Smooth muscle cell (in vitro differentiated cells): ENCODE results near the gene ENKUR. TPM values are rescaled to one million over a fixed set of nuclear protein-coding genes. Genes with fewer than 3 reads are reported as not detected.

Source experiments
- DNase-seq: peaks from one replicate; lab custom pipeline; 2025; ENCODE audit not compliant: unreplicated experiment; lab: John Stamatoyannopoulos, UW
- H2AFZ ChIP-seq: fragments of 200-600 bp; sonication (generic); 2 replicates; pipeline ENCODE4 v1.6.0; 2016; ENCODE audit warnings: antibody characterized with exemption, low read depth, mild to moderate bottlenecking
- H3F3A ChIP-seq: fragments of 200-600 bp; sonication (generic); 2 replicates; pipeline ENCODE4 v1.6.0; 2017; ENCODE audit warnings: antibody characterized with exemption, low read depth
- H3K27ac ChIP-seq: fragments of 200-600 bp; sonication (generic); 2 replicates; pipeline ENCODE4 v1.5.1; 2016; ENCODE audit warnings: low read depth, mild to moderate bottlenecking
- H3K27me3 ChIP-seq: fragments of 200-600 bp; sonication (generic); 2 replicates; pipeline ENCODE4 v1.6.1; 2016; ENCODE audit warnings: low read depth, mild to moderate bottlenecking
- H3K36me3 ChIP-seq: fragments of 200-600 bp; sonication (generic); 2 replicates; pipeline ENCODE4 v1.5.1; 2016; ENCODE audit warnings: low read depth
- H3K4me1 ChIP-seq: fragments of 200-600 bp; sonication (generic); 2 replicates; pipeline ENCODE4 v1.5.1; 2016; ENCODE audit warnings: low read depth
- H3K4me2 ChIP-seq: fragments of 200-600 bp; sonication (generic); 2 replicates; pipeline ENCODE4 v1.6.0; 2016; ENCODE audit warnings: mild to moderate bottlenecking
- H3K4me3 ChIP-seq: fragments of 200-600 bp; sonication (generic); 2 replicates; pipeline ENCODE4 v1.5.1; 2016; ENCODE audit warnings: mild to moderate bottlenecking
- H3K79me2 ChIP-seq: fragments of 200-600 bp; sonication (generic); 2 replicates; pipeline ENCODE4 v1.6.0; 2016; ENCODE audit warnings: low read depth, mild to moderate bottlenecking
- H3K9ac ChIP-seq: fragments of 200-600 bp; sonication (generic); 2 replicates; pipeline ENCODE4 v1.6.0; 2016; ENCODE audit warnings: low read depth
- H3K9me3 ChIP-seq: fragments of 200-600 bp; sonication (generic); replicated peaks from 2 replicates; pipeline ENCODE4 v1.5.1; 2016; ENCODE audit warnings: low read depth
- H4K20me1 ChIP-seq: fragments of 200-600 bp; sonication (generic); 2 replicates; pipeline ENCODE4 v1.6.0; 2016; ENCODE audit warnings: low read depth
- CTCF ChIP-seq: fragments of 200-600 bp; sonication (generic); IDR thresholded peaks from 2 replicates; pipeline ENCODE4 v1.5.1; 2017; ENCODE audit warnings: borderline replicate concordance, mild to moderate bottlenecking, antibody characterized with exemption; ENCODE audit not compliant: insufficient read depth, poor library complexity, severe bottlenecking
- WGBS: methylation state at CpG from one replicate; pipeline ENCODE4 v1.1.7; 2016; ENCODE audit warnings: low lambda C conversion rate; 5-methylcytosine and 5-hydroxymethylcytosine counted together
- polyA plus RNA-seq: library from polyadenylated mRNA; unstranded; fragments of >200 nt; fragmentation: Nextera tagmentation; extraction: Ambion mirVana; gene quantifications from 2 replicates; pipeline ENCODE4 v1.2.1, GENCODE V29; 2016
- total RNA-seq: library from RNA; depleted of rRNA; stranded (reverse); fragments of >200 nt; gene quantifications from 2 replicates; pipeline ENCODE4 v1.2.3, GENCODE V29; 2014

The ENKUR gene
- total and polyA plus RNA-seq, 2 experiments from 2014 or later, result 0.58 TPM; not detected in 1

GRCh38 chr10:25023278-25023677, 7.3 kb upstream of the ENKUR start:
- Histone ChIP-seq H3K27ac (no peak overlapping the region), H3K79me2 (peaks cover under 1% of the 10 kb centered on the region), H4K20me1 (no peaks in the 10 kb centered on the region), H3K27me3 (no peaks in the 10 kb centered on the region), H3K4me1 (no peaks in the 10 kb centered on the region), H3K4me2 (no peak overlapping the region), H3F3A (no peaks in the 10 kb centered on the region), H3K9me3 (no peaks in the 10 kb centered on the region), H2AFZ (no peak overlapping the region), H3K9ac (no peak overlapping the region), H3K4me3 (no peak overlapping the region), H3K36me3 (no peaks in the 10 kb centered on the region)
- DNase-seq, result no peak
- TF ChIP-seq CTCF, result no peak
- 97% methylated on average over 3 of the region's 3 CpGs for WGBS

GRCh38 chr10:25018703-25019102, 2.7 kb upstream of the ENKUR start:
- Histone ChIP-seq H2AFZ (no peak overlapping the region), H3K4me2 (no peak overlapping the region), H3K27ac (no peak overlapping the region), H3K27me3 (no peaks in the 10 kb centered on the region), H3K4me1 (peaks cover 10% of the 10 kb centered on the region), H4K20me1 (no peaks in the 10 kb centered on the region), H3F3A (peaks cover 7% of the 10 kb centered on the region), H3K9me3 (no peaks in the 10 kb centered on the region), H3K4me3 (no peak overlapping the region), H3K36me3 (no peaks in the 10 kb centered on the region), H3K79me2 (peaks cover 8% of the 10 kb centered on the region), H3K9ac (no peak overlapping the region)
- no peak for DNase-seq
- no peak for TF ChIP-seq CTCF
- WGBS, result 94% methylated on average over 3 of the region's 3 CpGs

DNA sequence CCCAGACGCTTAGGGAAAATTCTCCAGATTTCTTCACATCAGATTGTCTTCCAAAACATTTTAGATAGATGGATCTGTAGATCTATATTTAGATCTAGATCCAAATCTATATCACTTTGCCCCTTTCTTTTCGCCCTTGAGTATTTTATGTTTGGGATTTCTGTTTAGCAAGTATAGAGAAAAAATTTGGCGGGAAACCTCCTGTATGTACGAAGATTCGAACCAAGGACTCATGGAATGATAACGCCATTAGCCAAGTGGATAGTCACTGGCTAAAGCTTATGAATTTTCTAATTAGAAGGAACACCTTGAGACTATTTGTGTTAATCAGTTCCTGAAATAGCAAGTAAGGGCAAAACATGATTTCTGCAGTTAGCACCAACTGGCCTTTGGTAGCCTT, 1.7 kb upstream of the ENKUR start:
- Histone ChIP-seq H3K36me3 (no peaks in the 10 kb centered on the region), H3F3A (peaks cover 7% of the 10 kb centered on the region), H3K79me2 (peaks cover 8% of the 10 kb centered on the region), H3K9me3 (no peaks in the 10 kb centered on the region), H3K27ac (peak overlapping the region; percentile 78), H3K4me1 (peaks cover 10% of the 10 kb centered on the region), H3K9ac (peak overlapping the region; percentile 62), H3K27me3 (no peaks in the 10 kb centered on the region), H2AFZ (peak overlapping the region; percentile 99), H4K20me1 (no peaks in the 10 kb centered on the region), H3K4me2 (peak overlapping the region; percentile 88), H3K4me3 (peak overlapping the region; percentile 60)
- TF ChIP-seq CTCF, result no peak
- DNase-seq, result no peak
- 98% methylated on average over 6 of the region's 6 CpGs for WGBS

DNA sequence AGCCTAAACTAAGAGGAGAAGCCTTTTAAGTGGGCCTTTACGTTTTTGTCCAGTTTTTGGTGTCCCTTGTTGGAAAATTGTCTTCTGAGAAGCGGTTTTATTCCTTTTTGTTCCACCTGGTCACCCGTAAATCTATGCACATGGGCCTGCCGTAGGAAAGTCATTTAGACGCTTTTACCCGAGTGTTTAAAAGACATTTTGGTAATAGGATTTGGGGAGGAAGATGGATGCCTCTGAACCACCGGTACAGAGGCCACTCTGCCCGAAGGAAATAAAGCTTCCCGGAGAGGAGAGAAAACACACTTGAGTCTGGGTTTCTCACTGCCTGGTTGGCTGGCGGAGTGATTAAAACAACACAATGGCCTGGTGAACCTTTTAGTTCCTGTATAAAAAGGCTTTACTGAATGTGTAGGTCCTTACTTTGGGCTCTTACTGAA, 1.2 kb upstream of the ENKUR start:
- H3K36me3 ChIP-seq, result no peaks in the 10 kb centered on the region

More for the DNA sequence above, 1.2 kb upstream of the ENKUR start:
- Histone ChIP-seq H3K27ac (peak overlapping the region; percentile 78), H3K27me3 (no peaks in the 10 kb centered on the region), H3K4me3 (peak overlapping the region; percentile 60), H3K9me3 (no peaks in the 10 kb centered on the region), H3K4me1 (peaks cover 10% of the 10 kb centered on the region), H3K79me2 (peaks cover 8% of the 10 kb centered on the region), H3K4me2 (peak overlapping the region; percentile 88), H3K9ac (peak overlapping the region; percentile 62), H4K20me1 (no peaks in the 10 kb centered on the region), H3F3A (peaks cover 7% of the 10 kb centered on the region), H2AFZ (peak overlapping the region; percentile 99)
- TF ChIP-seq CTCF, result no peak
- no peak for DNase-seq
- 20% methylated on average over 10 of the region's 10 CpGs for whole genome bisulfite sequencing
